SH-SY5Y (cell line): ENCODE measurements around the gene EPHB2.

Experiments used
- GATA2 ChIP-seq: IDR thresholded peaks from 2 replicates; pipeline ENCODE4 v1.6.1; 2011; ENCODE audit warnings: mild to moderate bottlenecking, low read depth, low read length
- GATA3 ChIP-seq: IDR thresholded peaks from 2 replicates; pipeline ENCODE4 v1.6.1; 2011; ENCODE audit warnings: low read depth, mild to moderate bottlenecking, low read length, moderate library complexity

- TF ChIP-seq GATA2 (no peak), GATA3 (no peak)
Measured at GRCh38 chr1:22816803-22817202, 106.2 kb downstream of the EPHB2 start.
